NCI-H2196 treated with DMSO at 0.1 percent for 48 hours (cell line): ENCODE results near the gene RTCB.

Experiments used
- DNase-seq: peaks from one replicate; lab custom pipeline; 2025; ENCODE audit not compliant: unreplicated experiment; lab: John Stamatoyannopoulos, UW

The RTCB gene

GRCh38 chr22:32340411-32340810, 71.6 kb downstream of the RTCB start:
- no peak for DNase-seq

- no peak for DNase-seq
Measured at GRCh38 chr22:32339190-32340012, 72.6 kb downstream of the RTCB start.

DNA sequence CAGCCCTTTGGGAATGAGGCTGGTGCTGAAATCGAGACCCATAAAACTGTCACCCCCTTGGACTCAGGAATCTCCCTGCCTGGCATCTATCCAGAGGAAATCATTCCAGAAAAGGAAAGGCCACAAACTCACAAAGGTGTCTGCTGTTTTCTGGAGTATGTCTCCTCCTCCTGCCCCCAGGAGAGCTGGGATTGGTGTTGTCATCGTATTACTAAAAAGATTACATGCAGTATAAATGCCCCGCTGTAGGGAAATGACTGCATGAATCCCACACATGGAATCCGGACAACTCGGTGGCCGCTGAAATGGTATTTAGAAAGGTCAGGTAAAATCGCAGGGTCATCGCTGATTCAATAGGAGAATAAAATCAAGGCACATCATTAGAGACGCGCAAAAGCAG, 73.3 kb downstream of the RTCB start:
- no peak for DNase-seq
